Mesothelial cell of epicardium (in vitro differentiated cells): ENCODE results near the gene DCXR. TPM values are rescaled to one million over a fixed set of nuclear protein-coding genes. Genes with fewer than 3 reads are reported as not detected.

Experiments used
- DNase-seq, 2 experiments: peaks; one replicate each; pipeline ENCODE4 v3.0.0; 2021; ENCODE audit warnings: low spot score in 2 of 2; ENCODE audit not compliant: unreplicated experiment in 2 of 2
- H3K27ac Mint-ChIP-seq: 2 replicates; pipeline ENCODE4 v1.8.0; 2021; ENCODE audit warnings: mixed read lengths
- H3K27me3 Mint-ChIP-seq: 2 replicates; pipeline ENCODE4 v1.8.0; 2021; ENCODE audit warnings: low read depth, mixed read lengths
- H3K36me3 Mint-ChIP-seq: 2 replicates; pipeline ENCODE4 v1.8.0; 2021; ENCODE audit warnings: mixed read lengths
- H3K4me1 Mint-ChIP-seq: 2 replicates; pipeline ENCODE4 v1.8.0; 2021; ENCODE audit warnings: mixed read lengths
- H3K4me3 Mint-ChIP-seq: 2 replicates; pipeline ENCODE4 v1.8.0; 2021; ENCODE audit warnings: mild to moderate bottlenecking, moderate library complexity, mixed read lengths
- H3K9me3 Mint-ChIP-seq: 2 replicates; pipeline ENCODE4 v1.8.0; 2021; ENCODE audit warnings: mixed read lengths
- CTCF ChIP-seq: fragments of 200-600 bp; sonication (generic); IDR thresholded peaks from one replicate; pipeline ENCODE4 v1.5.0; 2021; ENCODE audit warnings: antibody characterized with exemption; ENCODE audit not compliant: unreplicated experiment
- total RNA-seq: library from RNA; stranded (reverse); gene quantifications from 3 replicates; pipeline ENCODE4 v1.2.1, GENCODE V29; 2021

Gene DCXR
- total RNA-seq, 1 donor from 2014 or later, result 77.6 TPM

GRCh38 chr17:82022310-82022980 lies 15.1 kb downstream of the DCXR start, which contains the start of gene CENPX:
Gene CENPX (minus strand): TSS chr17:82022878. CDS start chr17:82022861, 17 bp downstream.
- Mint-ChIP-seq H3K27ac (peak within 1 kb of the TSS; percentile 72), H3K27me3 (no peaks in the 10 kb centered on the region), H3K9me3 (no peaks in the 10 kb centered on the region), H3K4me3 (peak within 1 kb of the TSS; percentile 76), H3K36me3 (peaks cover 3% of the 10 kb centered on the region), H3K4me1 (peaks cover 22% of the 10 kb centered on the region)
- DNase-seq, result peak in 1 of 2 experiments; percentile 62
- no peak for TF ChIP-seq CTCF

- Mint-ChIP-seq H3K27ac (peak overlapping the region; percentile 72), H3K4me3 (peak overlapping the region; percentile 76), H3K9me3 (no peaks in the 10 kb centered on the region), H3K36me3 (no peaks in the 10 kb centered on the region), H3K4me1 (peaks cover 22% of the 10 kb centered on the region), H3K27me3 (no peaks in the 10 kb centered on the region)
- DNase-seq, result no peak
- no peak for TF ChIP-seq CTCF
Measured at GRCh38 chr17:82021900-82022309, 15.6 kb downstream of the DCXR start.

- Mint-ChIP-seq H3K27ac (peak overlapping the region; percentile 72), H3K36me3 (no peaks in the 10 kb centered on the region), H3K9me3 (no peaks in the 10 kb centered on the region), H3K4me3 (peak overlapping the region; percentile 76), H3K27me3 (no peaks in the 10 kb centered on the region), H3K4me1 (peaks cover 22% of the 10 kb centered on the region)
- peak; percentile 17 for TF ChIP-seq CTCF
- peak in 1 of 2 experiments; percentile 67 for DNase-seq
Measured at GRCh38 chr17:82021107-82021899, 16.2 kb downstream of the DCXR start.

GRCh38 chr17:82020572-82021106 lies 16.9 kb downstream of the DCXR start:
- Mint-ChIP-seq H3K9me3 (no peaks in the 10 kb centered on the region), H3K27me3 (no peaks in the 10 kb centered on the region), H3K4me1 (peaks cover 22% of the 10 kb centered on the region), H3K4me3 (peak overlapping the region; percentile 6), H3K27ac (no peak overlapping the region), H3K36me3 (no peaks in the 10 kb centered on the region)
- no peak for DNase-seq
- TF ChIP-seq CTCF, result no peak

GRCh38 chr17:82019690-82020571 lies 17.6 kb downstream of the DCXR start:
- Mint-ChIP-seq H3K27ac (no peak overlapping the region), H3K27me3 (no peaks in the 10 kb centered on the region), H3K9me3 (no peaks in the 10 kb centered on the region), H3K4me1 (peaks cover 22% of the 10 kb centered on the region), H3K4me3 (no peak overlapping the region), H3K36me3 (no peaks in the 10 kb centered on the region)
- peak in 1 of 2 experiments; percentile 72 for DNase-seq
- peak; percentile 77 for TF ChIP-seq CTCF
